Hepatocyte (in vitro differentiated cells): ENCODE data around the gene PRPS1.

Experiments used
- EZH2 ChIP-seq: fragments of 200-600 bp; sonication (generic); IDR thresholded peaks from 2 replicates; pipeline ENCODE4 v1.6.1; 2016; ENCODE audit warnings: antibody characterized with exemption, mild to moderate bottlenecking, borderline replicate concordance
- EZH2phosphoT487 ChIP-seq: fragments of 200-600 bp; sonication (generic); IDR thresholded peaks from one replicate; pipeline ENCODE4 v1.6.1; 2018; ENCODE audit warnings: antibody characterized with exemption, mild to moderate bottlenecking, low read depth, moderate library complexity; ENCODE audit not compliant: unreplicated experiment, severe bottlenecking
- TF ChIP-seq, protein P1 (sequence below): fragments of 200-600 bp; sonication (generic); IDR thresholded peaks from 2 replicates; pipeline ENCODE4 v1.5.1; 2016; ENCODE audit warnings: antibody characterized with exemption, mild to moderate bottlenecking; ENCODE audit not compliant: poor library complexity

DNA sequence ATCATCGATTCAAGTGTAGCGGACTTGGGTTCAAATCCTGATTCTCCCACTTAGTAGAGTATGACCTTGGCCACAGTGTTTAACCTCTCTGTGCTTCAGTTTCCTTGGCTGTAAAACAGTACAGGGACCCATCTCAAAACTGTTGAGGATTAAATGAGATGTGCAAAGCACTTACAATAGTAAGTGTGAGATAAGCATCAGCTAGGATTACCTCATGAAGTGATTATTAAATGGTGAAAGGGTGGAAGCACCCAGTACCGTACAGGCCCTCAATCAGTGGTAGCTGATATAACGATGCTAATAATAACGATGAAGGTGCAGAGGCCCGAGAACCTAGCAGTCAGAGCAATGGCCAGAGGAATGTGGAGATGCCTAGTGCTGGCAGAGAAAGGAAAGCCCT is 45.1 kb downstream of the PRPS1 start:
- TF ChIP-seq EZH2 (no peak), EZH2phosphoT487 (no peak)
- TF ChIP-seq, protein P1, sequence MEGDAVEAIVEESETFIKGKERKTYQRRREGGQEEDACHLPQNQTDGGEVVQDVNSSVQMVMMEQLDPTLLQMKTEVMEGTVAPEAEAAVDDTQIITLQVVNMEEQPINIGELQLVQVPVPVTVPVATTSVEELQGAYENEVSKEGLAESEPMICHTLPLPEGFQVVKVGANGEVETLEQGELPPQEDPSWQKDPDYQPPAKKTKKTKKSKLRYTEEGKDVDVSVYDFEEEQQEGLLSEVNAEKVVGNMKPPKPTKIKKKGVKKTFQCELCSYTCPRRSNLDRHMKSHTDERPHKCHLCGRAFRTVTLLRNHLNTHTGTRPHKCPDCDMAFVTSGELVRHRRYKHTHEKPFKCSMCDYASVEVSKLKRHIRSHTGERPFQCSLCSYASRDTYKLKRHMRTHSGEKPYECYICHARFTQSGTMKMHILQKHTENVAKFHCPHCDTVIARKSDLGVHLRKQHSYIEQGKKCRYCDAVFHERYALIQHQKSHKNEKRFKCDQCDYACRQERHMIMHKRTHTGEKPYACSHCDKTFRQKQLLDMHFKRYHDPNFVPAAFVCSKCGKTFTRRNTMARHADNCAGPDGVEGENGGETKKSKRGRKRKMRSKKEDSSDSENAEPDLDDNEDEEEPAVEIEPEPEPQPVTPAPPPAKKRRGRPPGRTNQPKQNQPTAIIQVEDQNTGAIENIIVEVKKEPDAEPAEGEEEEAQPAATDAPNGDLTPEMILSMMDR = no peak
